Body of pancreas (tissue), 4 donors: ENCODE data around the gene MTREX. TPM values are rescaled to one million over a fixed set of nuclear protein-coding genes. Genes with fewer than 3 reads are reported as not detected.

Experiments
- ATAC-seq: fragments of 150-250 bp; one replicate; pipeline ENCODE4 v1.9.1; 2016
- DNase-seq, 4 donors: peaks; one replicate each; pipeline ENCODE4 v3.0.0-alpha.2; 2019
- H3K27ac ChIP-seq, 4 donors: fragments of 200-600 bp; sonication (generic); 1 replicate in 3 of 4; 2 replicates in 1 of 4; pipeline versions ENCODE4 v1.5.1 to v1.6.1; 2016 to 2019; ENCODE audit warnings: mild to moderate bottlenecking in 1 of 4, mixed read lengths in 1 of 4, moderate library complexity in 1 of 4
- H3K27me3 ChIP-seq, 2 donors: fragments of 200-600 bp; sonication (generic); one replicate each; pipeline ENCODE4 v1.6.0; 2016; ENCODE audit warnings: mild to moderate bottlenecking in 1 of 2
- H3K36me3 ChIP-seq, 2 donors: fragments of 200-600 bp; sonication (generic); replicated peaks in 1 of 2; 2 replicates each; pipeline ENCODE4 v1.5.1; 2016; ENCODE audit warnings: low read depth in 2 of 2; ENCODE audit not compliant: insufficient read depth in 1 of 2
- H3K4me1 ChIP-seq: fragments of 200-600 bp; sonication (generic); one replicate; pipeline ENCODE4 v1.6.0; 2016
- H3K4me3 ChIP-seq, 2 donors: fragments of 200-600 bp; sonication (generic); 1 replicate in 1 of 2; 2 replicates in 1 of 2; pipeline ENCODE4 v1.5.1; 2016 to 2019
- H3K9me3 ChIP-seq, 3 donors: fragments of 200-600 bp; sonication (generic); 1 replicate in 2 of 3; 2 replicates in 1 of 3; pipeline ENCODE4 v1.5.1; 2016
- CTCF ChIP-seq, 7 experiments: fragments of 450-650 bp in 4 of 7; fragments of 200-600 bp in 3 of 7; sonication (generic) in 3 of 7; IDR thresholded peaks; one replicate each; pipeline ENCODE4 v1.5.1; 2016 to 2019; ENCODE audit warnings: antibody characterized with exemption in 7 of 7
- POLR2A ChIP-seq, 3 donors: fragments of 450-650 bp; IDR thresholded peaks; one replicate each; pipeline ENCODE4 v1.6.1; 2016; ENCODE audit warnings: antibody characterized with exemption in 3 of 3, mild to moderate bottlenecking in 2 of 3
- WGBS, 2 donors: methylation state at CpG; one replicate each; pipeline ENCODE4 v1.1.5; 2017; 5-methylcytosine and 5-hydroxymethylcytosine counted together
- intact Hi-C: fragments of 100-400 bp; cut with DNase I; formaldehyde crosslinking; loops from one replicate; pipeline ENCODE4 v1.15.1; 2023
- total RNA-seq, 2 donors: library from RNA; depleted of rRNA; stranded (reverse); fragments of >200 nt; gene quantifications; one replicate each; pipeline ENCODE4 v1.1.0, GENCODE V29; 2016

MTREX gene
- total RNA-seq, 2 donors from 2014 or later: 35.5 to 36.9 TPM

GRCh38 chr5:55418994-55419968 lies 111.5 kb downstream of the MTREX start:
- Histone ChIP-seq H3K4me3 (no peak overlapping the region), H3K27me3 (no peaks in the 10 kb centered on the region), H3K27ac (no peak overlapping the region), H3K9me3 (no peaks in the 10 kb centered on the region), H3K4me1 (peaks cover 8% of the 10 kb centered on the region), H3K36me3 (peaks cover 5 to 13% of the 10 kb centered on the region in 2 donors)
- TF ChIP-seq CTCF (IDR thresholded peaks at IDR 0.05) (no peak), POLR2A (IDR thresholded peaks at IDR 0.05) (no peak)
- intact Hi-C loops: no loop called here
- ATAC-seq (no peak), DNase-seq (no peak)

- H3K9me3 ChIP-seq: no peaks in the 10 kb centered on the region
- no peak for DNase-seq
- no peak overlapping the region for H3K4me3 ChIP-seq
- no peak overlapping the region for H3K27ac ChIP-seq
- no peaks in the 10 kb centered on the region for H3K4me1 ChIP-seq
- intact Hi-C loops: loop anchor here (10.0 kb wide), 1 partner anchor 274 kb away; no protein-coding TSS in a partner anchor
- no peaks in the 10 kb centered on the region for H3K27me3 ChIP-seq
- WGBS, 2 donors: 87 to 88% methylated on average over 4 of the region's 4 CpGs
- TF ChIP-seq CTCF (IDR thresholded peaks at IDR 0.05) (no peak), POLR2A (IDR thresholded peaks at IDR 0.05) (no peak)
- H3K36me3 ChIP-seq: peaks cover 11 to 20% of the 10 kb centered on the region in 2 donors
- ATAC-seq: no peak
These were observed 113.3 kb downstream of the MTREX start for GRCh38 chr5:55421074-55421529.

- intact Hi-C loops: loop anchor here (10.0 kb wide), 1 partner anchor 268 kb away; no protein-coding TSS in a partner anchor
- TF ChIP-seq POLR2A (IDR thresholded peaks at IDR 0.05) (no peak), CTCF (IDR thresholded peaks at IDR 0.05) (no peak)
- H3K9me3 ChIP-seq: no peaks in the 10 kb centered on the region
- 97 to 100% methylated on average over 4 of the region's 4 CpGs for WGBS, 2 donors
- no peak for ATAC-seq
- peaks cover 20% of the 10 kb centered on the region for H3K4me1 ChIP-seq
- no peak for DNase-seq
- no peak overlapping the region for H3K27ac ChIP-seq
- H3K27me3 ChIP-seq: no peaks in the 10 kb centered on the region
- H3K36me3 ChIP-seq: peaks cover 8 to 20% of the 10 kb centered on the region in 2 donors
- H3K4me3 ChIP-seq: no peak overlapping the region
These were observed 118.7 kb downstream of the MTREX start for GRCh38 chr5:55426455-55426854.

- intact Hi-C loops: loop anchor here (10.0 kb wide), 1 partner anchor 268 kb away; no protein-coding TSS in a partner anchor
These were observed 119.4 kb downstream of the MTREX start for GRCh38 chr5:55427157-55427556.

More at GRCh38 chr5:55427157-55427556, 119.4 kb downstream of the MTREX start:
- Histone ChIP-seq H3K4me1 (peaks cover 20% of the 10 kb centered on the region), H3K27ac (peak overlapping the region in 1 of 4 donors; percentile 10), H3K9me3 (no peaks in the 10 kb centered on the region), H3K36me3 (peaks cover 6 to 19% of the 10 kb centered on the region in 2 donors), H3K4me3 (no peak overlapping the region), H3K27me3 (no peaks in the 10 kb centered on the region)
- DNase-seq (peak; percentile 54 to 73 (median 68)), ATAC-seq (peak; percentile 56)
- WGBS, 2 donors: 88 to 97% methylated on average over 1 of the region's 1 CpG
- TF ChIP-seq CTCF (IDR thresholded peaks at IDR 0.05) (no peak), POLR2A (IDR thresholded peaks at IDR 0.05) (no peak)
